GM21381 (cell line): ENCODE measurements around the gene FAHD1.
"Not testable (repeated sequence)": the region's sequence is repeated elsewhere in the genome, so short reads cannot be mapped to it uniquely, and the experiment has no call there.

Experiments used
- ATAC-seq: cut with Tn5 transposase; IDR thresholded peaks from one replicate; pipeline ENCODE4 v1.9.1; 2021; ENCODE audit warnings: mild to moderate bottlenecking, moderate library complexity; ENCODE audit not compliant: unreplicated experiment

The FAHD1 gene

DNA sequence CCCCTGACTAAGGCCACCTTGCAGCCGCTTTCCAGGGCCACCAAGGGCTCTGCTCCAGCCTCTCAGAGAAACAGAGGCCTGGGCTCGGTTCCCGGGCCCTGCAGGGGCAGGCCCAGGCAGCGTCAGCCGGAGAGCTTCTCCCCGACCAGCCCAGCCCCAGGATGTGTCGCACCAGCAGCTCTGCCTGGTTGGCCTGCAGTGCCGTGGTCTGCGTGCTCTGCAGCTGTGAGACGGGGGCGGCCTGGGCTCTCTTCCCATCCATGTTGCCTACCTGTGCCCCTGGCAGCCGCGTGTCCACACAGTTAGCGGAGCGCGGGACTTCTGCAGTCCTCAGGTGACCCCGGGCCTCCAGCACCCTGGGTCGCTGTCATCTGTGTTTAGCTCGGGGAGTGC lies 38.3 kb upstream of the FAHD1 start:
- ATAC-seq, result no peak

DNA sequence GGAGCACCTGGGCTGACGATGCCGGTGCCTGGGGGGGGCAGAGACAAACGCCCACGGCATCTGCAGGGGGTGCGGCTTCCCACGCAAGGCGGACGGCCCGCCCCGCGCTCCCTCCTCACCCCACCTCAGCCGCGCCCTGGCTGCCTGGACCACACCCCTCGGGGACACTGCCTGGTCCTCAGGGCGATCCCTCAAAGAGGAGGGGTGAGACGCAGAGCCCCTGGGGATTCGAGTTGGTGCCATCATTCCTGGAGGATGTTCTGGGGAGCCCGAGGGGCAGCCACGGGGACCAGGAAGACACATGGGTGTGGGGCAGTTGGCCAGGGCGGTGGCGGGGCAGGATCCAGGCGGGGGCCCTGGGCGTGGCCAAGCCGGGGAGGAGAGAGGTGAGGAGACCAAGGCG lies 37.4 kb upstream of the FAHD1 start:
- ATAC-seq, result no peak

DNA sequence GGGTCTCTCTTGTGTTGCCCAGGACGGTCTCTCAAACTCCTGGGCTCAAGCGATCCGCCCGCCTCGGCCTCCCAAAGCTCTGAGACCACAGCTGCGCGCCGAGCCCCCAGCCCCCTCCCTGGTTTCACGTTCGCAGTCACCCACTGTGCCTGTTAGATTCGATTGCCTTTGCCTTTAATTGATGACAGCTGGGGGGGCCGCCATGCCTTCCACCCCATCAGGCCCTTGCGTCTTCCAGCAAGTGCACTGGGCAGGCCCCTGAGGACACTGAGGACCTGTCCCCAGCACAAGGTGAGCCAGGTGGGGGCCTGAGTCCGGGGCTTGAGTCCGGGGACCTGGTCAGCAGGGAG lies 36.8 kb upstream of the FAHD1 start:
- no peak for ATAC-seq

DNA sequence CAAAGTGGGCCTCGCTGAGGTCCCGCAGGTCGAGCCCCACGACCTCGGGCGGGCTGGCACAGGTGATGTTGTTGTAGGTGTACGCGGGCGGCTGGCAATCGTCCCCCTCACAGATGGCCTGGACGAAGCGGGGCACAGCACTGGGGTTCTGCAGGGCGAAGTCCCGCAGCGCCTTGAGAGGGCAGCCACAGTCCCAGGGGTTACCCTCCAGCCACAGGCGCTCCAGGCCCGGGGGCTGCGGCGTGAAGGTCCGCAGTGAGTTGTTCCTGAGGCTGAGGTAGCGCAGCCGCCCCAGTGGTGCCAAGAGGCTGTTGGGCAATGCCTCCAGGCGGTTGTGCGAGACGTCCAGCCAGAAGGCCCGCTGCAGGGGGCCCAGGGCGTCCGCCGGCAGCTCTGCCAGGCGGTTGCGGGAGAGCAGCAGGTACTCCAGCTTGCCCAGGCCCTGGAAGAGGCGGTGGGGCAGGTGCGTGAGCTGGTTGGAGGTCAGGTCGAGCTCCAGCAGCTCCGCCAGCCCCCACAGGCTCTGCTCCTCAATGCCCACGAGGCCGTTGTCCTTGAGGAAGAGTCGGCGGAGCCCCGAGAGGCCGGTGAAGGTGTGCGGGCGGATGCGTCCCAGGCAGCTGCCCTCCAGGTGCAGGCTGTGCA lies 36.3 kb upstream of the FAHD1 start:
- no peak for ATAC-seq

DNA sequence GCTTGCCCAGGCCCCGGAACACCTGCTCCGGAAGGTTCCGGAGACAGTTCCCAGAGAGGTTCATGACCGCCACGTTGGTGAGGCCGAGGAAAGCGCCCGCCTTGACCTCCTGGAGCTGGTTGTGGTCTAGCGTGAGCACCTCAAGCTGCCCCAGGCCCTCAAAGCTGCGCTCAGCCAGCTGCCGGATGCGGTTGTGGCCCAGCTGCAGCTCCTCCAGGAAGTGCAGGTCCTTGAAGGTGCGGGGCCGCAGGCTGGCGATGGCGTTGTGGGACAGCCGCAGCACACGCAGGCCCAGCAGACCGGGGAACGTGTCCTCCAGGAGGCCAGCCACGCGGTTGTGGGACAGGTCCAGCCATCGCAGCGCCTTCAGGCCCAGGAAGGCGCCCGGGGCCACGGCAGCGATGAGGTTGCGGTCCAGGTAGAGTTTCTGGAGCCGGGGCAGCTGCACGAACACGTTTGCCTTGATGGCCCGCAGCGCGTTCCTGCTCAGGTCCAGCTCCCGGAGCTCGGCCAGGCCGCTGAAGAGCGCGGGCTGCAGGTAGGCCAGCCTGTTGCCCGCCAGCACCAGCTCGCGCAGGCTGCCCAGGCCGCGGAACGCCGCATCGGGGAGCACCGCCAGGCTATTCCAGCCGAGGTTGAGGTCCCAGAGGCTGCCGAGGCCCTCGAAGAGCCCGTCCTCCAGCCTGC lies 35.6 kb upstream of the FAHD1 start:
- no peak for ATAC-seq

DNA sequence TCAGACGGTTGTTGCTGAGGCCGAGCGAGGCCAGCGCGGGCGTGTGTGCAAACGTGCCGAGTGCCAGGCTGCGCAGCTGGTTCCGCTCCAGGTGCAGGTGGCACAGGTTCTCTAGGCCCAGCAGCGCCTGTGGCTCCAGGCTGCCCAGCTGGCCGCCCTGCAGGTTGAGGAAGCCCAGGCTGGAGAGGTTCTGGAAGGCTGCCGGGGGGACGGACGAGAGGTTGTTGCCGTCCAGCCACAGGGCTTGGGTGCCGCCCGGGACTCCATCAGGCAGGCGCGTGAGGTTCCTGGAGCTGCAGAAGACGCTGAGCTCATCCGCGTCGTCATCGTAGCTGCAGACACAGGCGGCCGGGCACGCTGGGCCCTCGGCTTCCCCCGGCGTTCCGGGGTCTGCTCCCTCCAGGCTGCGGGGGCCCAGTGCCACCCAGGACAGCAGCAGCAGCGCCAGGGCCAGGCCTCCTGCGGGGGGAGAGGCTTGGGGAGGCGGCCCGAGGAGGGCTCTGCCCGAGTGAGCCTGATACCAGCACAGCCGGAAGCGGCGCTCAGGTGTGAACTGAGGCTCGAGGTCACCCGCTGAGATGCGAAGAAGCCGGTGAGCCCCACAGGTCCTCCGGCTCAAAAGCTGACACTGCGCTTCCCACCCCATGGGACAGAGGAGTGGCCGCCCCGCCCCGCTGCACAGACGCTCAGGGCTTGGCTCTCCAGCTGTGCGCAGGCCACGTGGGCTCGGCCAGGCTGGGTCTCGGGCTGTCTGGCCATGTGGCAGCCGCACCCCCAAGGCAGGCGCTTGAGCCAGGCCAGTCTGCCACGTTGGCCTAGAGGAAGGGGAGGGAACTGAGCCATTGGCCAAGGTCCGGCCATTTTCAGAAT lies 34.8 kb upstream of the FAHD1 start:
- no peak for ATAC-seq

DNA sequence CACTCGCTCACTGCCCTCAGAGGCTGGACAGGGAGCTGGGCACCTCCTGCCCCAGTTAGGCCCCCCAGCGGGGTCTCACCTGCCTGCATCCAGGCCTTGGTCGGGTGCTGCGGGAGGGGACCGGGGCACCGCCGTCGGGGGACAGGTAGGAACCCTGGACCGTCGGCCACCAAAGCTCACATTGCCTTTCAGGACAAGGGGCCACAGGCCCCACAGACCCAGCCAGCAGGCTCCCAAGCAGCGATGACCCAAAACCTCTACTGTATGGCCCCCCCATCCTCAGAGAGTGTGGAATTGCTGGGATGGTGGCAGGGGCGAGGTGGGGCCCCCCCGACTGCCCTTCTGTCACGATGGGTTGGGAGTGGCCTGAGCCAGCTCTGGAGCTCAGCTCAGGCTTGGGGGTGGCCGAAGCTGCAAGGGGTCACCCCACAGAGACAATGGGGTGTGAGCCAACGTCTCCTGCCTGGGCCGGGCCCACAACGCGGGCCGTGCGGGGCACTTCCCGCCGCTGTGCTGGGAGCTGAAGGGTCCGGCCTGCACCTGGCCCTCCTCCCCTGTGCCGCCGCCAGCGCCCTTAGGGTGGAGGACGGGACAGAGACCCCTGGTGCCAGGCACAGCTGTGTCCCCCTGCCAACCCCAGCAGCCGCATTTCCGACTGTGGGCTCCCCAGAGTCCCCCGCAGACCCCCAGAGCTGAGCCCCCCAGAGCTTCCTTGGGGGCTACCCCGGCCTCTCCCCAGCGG lies 34.0 kb upstream of the FAHD1 start:
- no peak for ATAC-seq

DNA sequence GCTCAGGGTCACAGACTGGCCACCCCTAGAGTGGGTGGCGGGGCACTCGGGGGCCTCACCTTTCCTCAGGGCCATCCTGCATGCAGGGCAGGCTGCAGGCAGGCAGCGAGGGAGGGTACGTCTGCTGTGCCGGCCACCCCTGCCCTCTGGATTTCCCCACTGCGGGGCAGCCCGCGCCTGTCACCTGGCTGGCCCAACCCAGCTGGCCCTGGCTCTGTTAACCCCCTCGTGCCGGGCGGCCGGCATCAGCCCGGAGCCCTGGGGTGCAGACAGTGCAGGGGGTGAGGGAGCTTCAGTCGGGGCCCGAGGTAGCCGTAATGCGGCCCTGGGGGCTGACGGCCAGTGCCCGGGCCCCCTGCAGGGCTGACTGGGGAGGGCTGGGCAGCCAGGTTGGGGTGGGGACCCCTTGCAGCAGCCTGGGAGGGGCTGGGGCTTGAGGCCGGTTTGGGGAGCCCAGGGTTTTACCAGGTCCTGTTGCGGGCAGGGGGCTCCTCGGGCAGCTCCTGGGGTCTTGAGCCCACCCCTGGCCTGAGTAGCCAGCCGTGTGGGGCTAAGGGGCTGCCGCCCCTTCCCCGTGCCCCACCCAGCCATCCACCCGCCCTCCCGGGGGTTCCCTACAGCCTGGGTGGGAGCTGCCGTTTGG lies 33.3 kb upstream of the FAHD1 start, which contains the start of gene IGFALS:
Gene IGFALS (minus strand): TSS at position 128 of the 643 bp plus-strand sequence. CDS start 53 bp downstream, at position 75.
- ATAC-seq, result no peak

DNA sequence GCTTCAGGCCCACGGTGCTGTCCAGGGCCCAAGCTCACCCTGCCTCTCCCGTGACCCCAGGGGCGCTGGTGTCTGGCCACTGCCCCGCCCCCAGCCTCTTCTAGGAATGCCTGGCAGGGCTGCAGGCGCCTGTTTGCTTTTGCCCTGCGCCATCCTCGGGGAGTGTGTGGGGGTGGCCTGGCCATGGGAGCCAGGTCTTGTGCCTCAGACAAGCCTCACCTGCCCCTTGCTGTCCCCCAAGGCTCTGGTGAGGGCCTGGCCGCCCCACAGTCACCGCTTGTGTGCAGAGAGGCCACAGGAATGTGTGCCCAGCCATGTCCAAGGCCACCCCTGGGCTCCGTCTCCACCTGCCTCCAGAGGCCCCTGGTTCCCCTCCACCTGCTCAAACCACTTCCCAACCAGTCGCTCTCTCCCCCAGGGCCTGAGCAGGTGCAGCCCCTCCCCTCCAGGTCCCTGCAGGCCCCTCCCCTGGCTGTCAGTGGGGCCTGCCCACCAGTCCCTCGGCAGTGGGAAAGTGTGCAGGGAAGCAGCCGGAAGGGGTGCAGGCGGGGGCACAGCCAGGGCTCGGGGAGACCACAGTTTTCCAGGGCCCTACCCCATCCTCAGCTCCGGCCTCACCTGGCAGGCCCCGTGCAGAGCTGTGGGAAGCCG lies 32.7 kb upstream of the FAHD1 start:
- ATAC-seq, result no peak

DNA sequence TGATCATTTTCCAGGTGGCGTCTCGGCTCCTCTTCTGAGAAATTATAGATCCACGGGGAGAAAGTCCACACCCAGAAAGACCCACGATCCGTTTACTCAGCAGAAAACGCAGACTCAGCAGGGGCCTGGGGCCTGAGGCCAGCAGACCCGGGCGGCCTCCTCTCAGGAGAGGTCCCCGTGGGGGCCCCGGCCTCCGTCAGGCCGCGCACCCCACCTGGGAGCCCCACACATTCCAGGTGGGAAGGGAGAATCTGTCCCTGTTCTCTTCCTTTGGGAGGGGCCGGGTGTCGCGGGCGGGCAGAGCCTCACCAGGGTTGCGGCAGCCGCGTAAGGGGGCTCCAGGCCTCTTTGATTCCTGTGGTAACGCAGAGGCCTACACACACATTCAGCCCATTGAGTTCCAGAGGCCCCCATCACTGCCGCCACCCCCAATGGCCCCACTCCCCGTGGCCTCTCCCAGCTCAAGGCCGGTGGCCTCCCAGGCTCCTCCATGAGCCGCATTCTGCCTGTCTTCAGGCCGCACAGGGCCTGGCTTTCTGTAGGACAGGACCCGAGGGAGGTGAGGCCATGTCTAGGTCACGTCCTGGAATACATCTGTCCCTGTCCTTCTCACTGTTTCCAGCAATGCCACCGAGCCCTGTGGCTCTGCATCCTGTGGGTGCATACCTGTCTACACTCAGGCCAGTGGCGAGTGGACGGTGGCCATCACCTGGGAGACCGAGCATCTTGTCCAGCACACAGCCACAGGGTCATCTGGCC lies 31.9 kb upstream of the FAHD1 start:
- ATAC-seq, result no peak

DNA sequence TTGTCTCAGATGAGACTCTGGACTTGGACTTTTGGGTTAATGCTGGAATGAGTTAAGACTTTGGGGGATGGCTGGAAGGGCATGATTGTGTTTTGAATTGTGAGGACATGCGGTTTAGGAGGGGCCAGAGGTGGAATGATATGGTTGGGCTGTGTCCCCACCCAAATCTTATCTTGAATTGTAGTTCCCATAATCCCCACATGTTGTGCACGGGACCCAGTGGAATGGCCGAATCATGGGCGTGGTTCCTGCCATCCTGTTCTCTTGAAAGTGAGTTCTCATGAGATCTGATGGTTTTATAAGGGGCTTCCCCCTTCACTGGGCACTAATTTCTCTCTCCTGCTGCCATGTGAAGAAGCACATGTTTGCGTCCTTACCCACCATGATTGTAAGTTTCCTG lies 27.7 kb upstream of the FAHD1 start:
- not testable (repeated sequence) for ATAC-seq

DNA sequence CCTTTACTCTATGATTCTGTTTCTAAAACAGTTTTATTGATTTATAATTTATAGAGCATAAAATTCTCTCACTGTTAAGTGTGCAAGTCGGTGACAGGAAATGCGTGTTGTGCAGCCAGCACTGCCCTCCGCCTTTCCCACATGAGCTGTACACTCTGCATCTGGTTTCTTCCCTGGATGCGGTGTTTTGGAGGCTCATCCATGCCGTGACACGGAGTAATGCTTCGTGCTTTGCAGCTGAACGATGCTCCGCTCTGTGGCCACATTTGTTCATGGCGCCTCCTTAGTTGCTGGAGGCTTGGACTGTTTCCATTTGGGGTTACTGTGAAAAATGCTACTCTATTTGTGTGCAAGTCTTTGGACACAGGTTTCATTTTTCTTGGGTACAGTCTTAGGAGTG lies 26.3 kb upstream of the FAHD1 start:
- no peak for ATAC-seq

DNA sequence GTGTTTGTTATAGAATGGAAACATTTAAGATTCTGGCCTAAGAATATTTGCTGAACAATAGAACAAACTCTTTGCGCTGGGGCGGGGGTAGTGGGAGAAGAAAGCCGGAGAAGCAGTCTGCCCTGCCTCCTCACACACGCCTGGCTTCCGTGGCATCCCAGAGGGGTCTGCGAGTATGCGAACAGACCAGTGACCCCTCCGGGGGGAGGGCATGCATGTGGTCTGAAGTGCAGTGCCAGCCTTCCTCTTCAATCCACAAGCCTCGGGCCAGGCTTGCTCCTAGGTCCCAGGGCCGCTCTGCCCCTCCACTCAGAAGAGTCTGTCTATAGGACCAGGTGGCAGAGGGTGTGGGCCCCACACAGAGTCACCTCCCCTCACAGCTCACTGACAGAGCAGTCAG lies 19.4 kb upstream of the FAHD1 start:
- no peak for ATAC-seq

DNA sequence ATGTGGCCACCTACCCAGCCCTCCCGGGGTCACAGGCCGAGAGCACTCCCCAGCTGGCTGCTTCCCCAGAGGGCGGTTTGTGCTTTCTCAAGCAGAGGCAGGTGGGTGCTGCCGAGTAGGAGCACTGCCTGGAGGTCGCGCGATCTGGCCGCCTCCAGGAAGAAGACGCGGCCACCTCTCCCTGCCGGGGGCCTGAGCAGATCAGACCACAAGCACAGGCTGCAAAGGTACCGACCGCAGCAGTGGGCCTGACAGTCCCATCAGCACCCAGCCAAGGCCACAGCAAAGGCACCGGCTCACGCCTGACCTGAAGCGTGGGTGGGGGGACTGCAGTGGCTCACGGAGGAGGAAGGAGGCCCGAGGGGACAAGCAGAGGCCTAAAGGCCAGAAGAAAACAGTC lies 18.3 kb upstream of the FAHD1 start:
- no peak for ATAC-seq

DNA sequence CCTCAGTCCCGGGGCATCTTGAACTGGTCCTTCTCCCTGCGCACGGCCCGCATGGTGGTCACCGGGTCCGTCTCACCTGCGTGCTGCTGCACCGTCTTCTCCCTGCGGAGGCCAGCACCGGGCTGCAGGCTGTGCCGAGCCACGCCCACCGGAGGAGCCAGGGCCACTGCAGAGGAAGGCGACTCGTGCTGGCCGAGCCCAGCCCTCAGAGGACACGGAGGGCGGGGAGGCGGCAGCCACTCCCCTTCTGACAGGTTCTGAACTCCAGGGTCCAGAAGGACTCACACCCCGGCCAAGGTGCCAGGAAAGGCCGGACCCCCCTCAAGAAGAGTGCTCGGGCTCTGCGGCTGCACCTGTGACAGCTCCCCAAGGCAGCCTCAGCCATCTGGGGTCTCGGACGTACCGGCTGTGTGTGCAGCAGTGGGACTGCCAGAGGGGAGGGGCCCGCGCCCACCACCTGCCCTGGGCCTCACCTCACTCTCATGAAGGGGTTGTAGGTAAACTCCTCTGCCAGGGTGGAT lies 17.7 kb upstream of the FAHD1 start:
- ATAC-seq, result no peak

DNA sequence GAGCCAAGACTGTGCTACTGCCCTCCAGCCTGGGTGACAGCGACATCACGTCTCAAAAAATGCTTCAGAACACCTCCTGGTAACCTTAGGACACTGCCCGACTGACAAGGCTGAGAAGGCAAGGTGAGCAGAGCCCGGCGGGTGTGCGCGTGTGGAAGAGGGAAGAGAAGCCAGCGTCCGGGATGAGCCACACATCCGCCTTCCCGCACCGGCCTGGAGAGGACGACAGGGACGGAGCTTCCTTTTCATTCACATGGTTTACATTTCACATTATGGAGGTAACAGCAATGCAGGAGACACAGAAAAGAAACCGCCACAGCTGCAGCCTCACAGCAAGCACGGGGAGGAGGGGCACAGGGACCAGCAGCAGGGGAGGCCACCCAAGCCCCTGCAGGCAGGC lies 16.9 kb upstream of the FAHD1 start:
- ATAC-seq, result no peak

DNA sequence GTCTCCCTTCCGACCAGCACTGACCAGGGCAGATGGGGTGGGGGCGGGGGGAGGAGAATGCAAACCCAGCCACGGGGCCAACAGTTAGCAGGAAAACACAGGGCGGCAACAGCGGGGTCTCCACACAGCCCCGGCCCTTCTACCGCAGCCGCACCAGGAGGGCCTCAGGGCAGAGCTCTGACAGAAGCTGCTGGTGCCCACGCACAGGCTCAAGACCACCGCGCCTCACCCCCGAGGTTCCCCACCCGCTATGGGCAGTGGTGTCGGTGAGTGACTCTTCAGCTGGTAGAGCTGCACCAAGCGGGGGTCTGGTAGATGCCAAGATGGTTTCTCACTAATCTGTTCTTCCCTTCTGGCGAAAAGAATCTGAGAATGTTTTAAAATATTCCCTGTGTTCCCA lies 16.5 kb upstream of the FAHD1 start:
- ATAC-seq, result no peak

DNA sequence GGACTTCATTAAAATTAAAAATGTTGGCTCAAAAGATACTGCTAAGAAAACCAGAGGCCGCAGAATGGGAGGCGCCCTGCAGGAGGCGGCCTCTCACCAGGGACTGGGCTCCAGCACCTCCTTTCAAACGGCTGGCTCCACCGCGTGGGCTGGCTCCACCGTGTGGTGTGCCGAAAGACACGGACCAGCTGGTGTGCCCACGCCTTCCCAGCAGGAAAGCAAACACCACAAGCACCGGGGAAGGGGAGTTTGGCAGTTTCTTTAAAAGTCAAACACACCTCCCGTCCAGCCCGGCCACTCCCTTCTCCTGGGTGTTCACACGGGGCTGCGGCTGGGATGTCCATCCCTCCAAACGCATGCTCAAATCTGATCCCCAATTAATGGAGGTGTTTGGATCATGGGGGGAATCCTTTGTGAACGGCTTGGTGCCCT lies 14.3 kb upstream of the FAHD1 start:
- ATAC-seq, result no peak

DNA sequence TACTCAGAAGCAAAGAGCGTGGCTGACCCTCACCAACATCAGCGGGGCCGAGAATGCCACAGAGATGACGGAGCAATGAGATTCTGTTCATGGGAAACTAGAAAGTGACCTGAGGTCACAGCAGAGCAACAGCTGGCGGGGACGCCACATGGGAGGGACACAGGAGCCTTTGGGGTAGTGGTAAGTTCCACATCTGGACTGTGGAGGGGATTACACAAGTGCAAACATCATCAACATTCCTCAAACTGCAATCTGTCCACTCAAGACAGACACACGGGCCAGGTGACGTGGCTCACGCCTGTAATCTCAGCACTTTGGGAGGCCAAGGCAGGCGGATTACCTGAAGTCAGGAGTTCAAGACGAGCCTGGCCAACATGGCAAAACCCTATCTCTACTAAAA lies 11.5 kb upstream of the FAHD1 start:
- no peak for ATAC-seq
